Measurements from ENCODE around the gene COL11A2. TPM values are rescaled to one million over a fixed set of nuclear protein-coding genes. Genes with fewer than 3 reads are reported as not detected.

Gene COL11A2
- total and polyA plus RNA-seq, 2 donors (not counting 3 experiments of a cell fraction or from before 2014, with no cell fraction given), result 0.65 to 1.3 TPM

- no peaks in the 10 kb centered on the region for H3K27me3 ChIP-seq (ENCODE audit: control insufficient read depth in 2 of 2, insufficient read depth in 2 of 2, low read length in 2 of 2)
- no peaks in the 10 kb centered on the region for H3K9me1 ChIP-seq (replicated peaks; ENCODE audit: control insufficient read depth, extremely low read depth, insufficient read depth, low read length)
- FAIRE-seq, result no peak
- no peak overlapping the region for H3K9ac ChIP-seq (replicated peaks; ENCODE audit: extremely low read depth, insufficient read depth, low read length)
- no peaks in the 10 kb centered on the region for H3K36me3 ChIP-seq (ENCODE audit: control insufficient read depth in 2 of 2, extremely low read depth in 1 of 2, insufficient read depth in 2 of 2, low read length in 2 of 2)
- no TSS peak for BruUV-seq (replicated peaks)
- intact Hi-C loops (cut with micrococcal nuclease) (no loop called here), dilution Hi-C loops (cut with MboI; ENCODE audit: extremely low pct_ligation_motif_present, low sequenced_read_pairs) (no loop called here)
- no peaks in the 10 kb centered on the region for H3K4me1 ChIP-seq (ENCODE audit: control insufficient read depth, extremely low read depth, insufficient read depth, low read length)
- CTCF ChIA-PET, result no interaction called here
- no peaks in the 10 kb centered on the region for H3K9me3 ChIP-seq (replicated peaks; ENCODE audit: control insufficient read depth, insufficient read depth, low read length)
- H3K79me2 ChIP-seq (ENCODE audit: control insufficient read depth, insufficient read depth, low read length), result no peaks in the 10 kb centered on the region
- H3K4me2 ChIP-seq (ENCODE audit: insufficient read depth, low read length), result no peak overlapping the region
- H3K27ac ChIP-seq (ENCODE audit: insufficient read depth, low read depth, low read length), result no peak overlapping the region
- no peak overlapping the region for H2AFZ ChIP-seq (ENCODE audit: low read depth, low read length)
- H3K4me3 ChIP-seq (replicated peaks in 1 of 3; ENCODE audit: insufficient read depth in 1 of 3, low read depth in 1 of 3, low read length in 3 of 3), result no peak overlapping the region
- TF ChIP-seq JUN (IDR thresholded peaks at IDR 0.05; ENCODE audit: borderline replicate concordance, insufficient read depth, insufficient read length, low read depth) (no peak), MYC (IDR thresholded peaks at IDR 0.05; ENCODE audit: low read depth, low read length) (no peak)
- H4K20me1 ChIP-seq (replicated peaks; ENCODE audit: control insufficient read depth, extremely low read depth, insufficient read depth, low read length), result no peaks in the 10 kb centered on the region
- no peak for DNase-seq (ENCODE audit: low read depth, low spot score)
- POLR2A ChIA-PET, result no interaction called here
Measured at GRCh38 chr6:33176906-33177305, 15.4 kb downstream of the COL11A2 start.

- Histone ChIP-seq H3K27me3 (ENCODE audit: control insufficient read depth in 2 of 2, insufficient read depth in 2 of 2, low read length in 2 of 2) (no peaks in the 10 kb centered on the region), H3K9ac (replicated peaks; ENCODE audit: extremely low read depth, insufficient read depth, low read length) (no peak overlapping the region), H3K79me2 (ENCODE audit: control insufficient read depth, insufficient read depth, low read length) (no peaks in the 10 kb centered on the region), H3K9me3 (replicated peaks; ENCODE audit: control insufficient read depth, insufficient read depth, low read length) (no peaks in the 10 kb centered on the region), H3K27ac (ENCODE audit: insufficient read depth, low read depth, low read length) (no peak overlapping the region), H2AFZ (ENCODE audit: low read depth, low read length) (no peak overlapping the region), H4K20me1 (replicated peaks; ENCODE audit: control insufficient read depth, extremely low read depth, insufficient read depth, low read length) (no peaks in the 10 kb centered on the region), H3K9me1 (replicated peaks; ENCODE audit: control insufficient read depth, extremely low read depth, insufficient read depth, low read length) (no peaks in the 10 kb centered on the region), H3K36me3 (ENCODE audit: control insufficient read depth in 2 of 2, extremely low read depth in 1 of 2, insufficient read depth in 2 of 2, low read length in 2 of 2) (no peaks in the 10 kb centered on the region), H3K4me2 (ENCODE audit: insufficient read depth, low read length) (no peak overlapping the region), H3K4me3 (replicated peaks in 1 of 3; ENCODE audit: insufficient read depth in 1 of 3, low read depth in 1 of 3, low read length in 3 of 3) (no peak overlapping the region), H3K4me1 (ENCODE audit: control insufficient read depth, extremely low read depth, insufficient read depth, low read length) (no peaks in the 10 kb centered on the region)
- intact Hi-C loops (cut with micrococcal nuclease) (no loop called here), dilution Hi-C loops (cut with MboI; ENCODE audit: extremely low pct_ligation_motif_present, low sequenced_read_pairs) (no loop called here)
- BruUV-seq (replicated peaks), result no TSS peak
- ChIA-PET POLR2A (no interaction called here), CTCF (interaction anchor here (1.3 to 1.5 kb wide), 2 partner anchors 14 to 23 kb away, joined by 3 to 5 read pairs; no protein-coding TSS in a partner anchor)
- no peak for DNase-seq (ENCODE audit: low read depth, low spot score)
- TF ChIP-seq FOS (IDR thresholded peaks at IDR 0.05; ENCODE audit: borderline replicate concordance, insufficient read depth, low read length) (no peak), MAX (IDR thresholded peaks at IDR 0.05; ENCODE audit: insufficient read depth, insufficient read length) (no peak), POLR2AphosphoS5 (IDR thresholded peaks at IDR 0.05; ENCODE audit: insufficient read depth, low read depth, low read length) (no peak), MYC (IDR thresholded peaks at IDR 0.05; ENCODE audit: low read depth, low read length) (no peak), JUN (IDR thresholded peaks at IDR 0.05; ENCODE audit: borderline replicate concordance, insufficient read depth, insufficient read length, low read depth) (no peak), GATA2 (IDR thresholded peaks at IDR 0.05; ENCODE audit: insufficient read depth, insufficient read length, low read depth, low read length) (no peak), CTCF (IDR thresholded peaks at IDR 0.05; ENCODE audit: extremely low read depth in 1 of 2, insufficient read depth in 1 of 2, low read depth in 1 of 2, low read length in 2 of 2) (no peak)
- FAIRE-seq, result no peak
Measured at GRCh38 chr6:33175436-33176069, 16.7 kb downstream of the COL11A2 start.

Data from endothelial cell of umbilical vein (primary cell).